OCI-LY7 (cell line): ENCODE data around the gene PAPLN. TPM values are rescaled to one million over a fixed set of nuclear protein-coding genes. Genes with fewer than 3 reads are reported as not detected.

Experiments used
- BruUV-seq: library from RNA; stranded (reverse); fragments of 400-500 nt; replicated peaks from 2 replicates; lab custom pipeline; 2021; lab: Mats Ljungman, UMichigan
- CTCF ChIA-PET: fragments of 300-600 bp; sonication (Branson Sonifier 250); formaldehyde crosslinking; loops from one replicate; lab custom pipeline; 2022; ENCODE audit warnings: antibody characterized with exemption; ENCODE audit not compliant: unreplicated experiment; lab: Charles Lee
- POLR2A ChIA-PET: fragments of 300-600 bp; sonication (Branson Sonifier 250); formaldehyde crosslinking; loops from one replicate; lab custom pipeline; 2022; ENCODE audit warnings: antibody characterized with exemption; lab: Charles Lee
- DNase-seq: peaks from one replicate; pipeline ENCODE4 v3.0.0-alpha.2; 2015; ENCODE audit warnings: low spot score
- H2AFZ ChIP-seq: fragments of 200-600 bp; sonication (generic), shearing (Covaris generic); 2 replicates; pipeline ENCODE4 v1.6.1; 2014; ENCODE audit warnings: mild to moderate bottlenecking, antibody characterized with exemption, low read length, moderate library complexity
- H3K27ac ChIP-seq: fragments of 200-600 bp; sonication (generic); 2 replicates; pipeline ENCODE4 v1.5.1; 2014; ENCODE audit warnings: mixed run types, low read depth, mild to moderate bottlenecking, moderate library complexity, low read length, inconsistent platforms; ENCODE audit not compliant: poor library complexity, severe bottlenecking
- H3K36me3 ChIP-seq: fragments of 200-600 bp; sonication (generic); 2 replicates; pipeline ENCODE4 v1.6.1; 2014; ENCODE audit warnings: mild to moderate bottlenecking, antibody characterized with exemption, low read length, moderate library complexity, mixed read lengths; ENCODE audit not compliant: insufficient read depth
- H3K4me1 ChIP-seq: fragments of 200-600 bp; sonication (generic); 2 replicates; pipeline ENCODE4 v1.5.1; 2014; ENCODE audit warnings: mild to moderate bottlenecking, low read length; ENCODE audit not compliant: insufficient read depth, poor library complexity, severe bottlenecking
- H3K4me2 ChIP-seq: fragments of 200-600 bp; sonication (generic); 2 replicates; pipeline ENCODE4 v1.6.1; 2014; ENCODE audit warnings: mild to moderate bottlenecking, low read length
- H3K4me3 ChIP-seq: fragments of 200-600 bp; sonication (generic); 2 replicates; pipeline ENCODE4 v1.5.1; 2014; ENCODE audit warnings: mild to moderate bottlenecking, low read depth, low read length; ENCODE audit not compliant: poor library complexity, severe bottlenecking
- H3K79me2 ChIP-seq: fragments of 200-600 bp; sonication (generic); 2 replicates; pipeline ENCODE4 v1.6.1; 2016; ENCODE audit warnings: low read depth, mild to moderate bottlenecking, low read length, moderate library complexity, mixed read lengths; ENCODE audit not compliant: insufficient read depth
- H3K9me2 ChIP-seq: fragments of 200-600 bp; sonication (generic); 2 replicates; pipeline ENCODE4 v1.6.1; 2016; ENCODE audit warnings: mild to moderate bottlenecking, low read length, mixed read lengths; ENCODE audit not compliant: insufficient read depth
- H3K9me3 ChIP-seq: fragments of 200-600 bp; sonication (generic); 2 replicates; pipeline ENCODE4 v1.6.1; 2014; ENCODE audit warnings: mild to moderate bottlenecking, mixed run types, low read length, mixed read lengths
- H4K20me1 ChIP-seq: fragments of 200-600 bp; sonication (generic); 2 replicates; pipeline ENCODE4 v1.6.1; 2014; ENCODE audit warnings: mild to moderate bottlenecking, antibody characterized with exemption, low read length, moderate library complexity, mixed read lengths; ENCODE audit not compliant: insufficient read depth
- EZH2phosphoT487 ChIP-seq: fragments of 200-600 bp; sonication (generic); IDR thresholded peaks from 2 replicates; pipeline ENCODE4 v1.6.1; 2018; ENCODE audit warnings: low read depth, borderline replicate concordance, mild to moderate bottlenecking, mixed run types, antibody characterized with exemption, low read length, moderate library complexity, mixed read lengths
- intact Hi-C: fragments of 100-400 bp; cut with micrococcal nuclease; formaldehyde crosslinking; loops from one replicate; pipeline ENCODE4 v1.10.0; 2022; ENCODE audit not compliant: unreplicated experiment
- total RNA-seq, 2 experiments: library from RNA; depleted of rRNA in 1 of 2; stranded (reverse); fragments of >200 nt in 1 of 2; shearing (Covaris generic) in 1 of 2; gene quantifications; 2 replicates each; pipeline ENCODE4 v1.2.3, GENCODE V29; 2014 to 2022
- TF ChIP-seq, protein P1 (sequence below): fragments of 200-600 bp; sonication (generic); conservative IDR thresholded peaks from 2 replicates; pipeline ENCODE4 v1.5.1; 2014; ENCODE audit warnings: mild to moderate bottlenecking, antibody characterized with exemption, low read length, moderate library complexity, mixed read lengths

Gene PAPLN
- total RNA-seq, 2 experiments from 2014 or later = 4.0 to 9.0 TPM

- BruUV-seq = no TSS peak
- H3K4me2 ChIP-seq = no peak overlapping the region; the same call in 1 of the 2 replicates
These were observed 6.4 kb downstream of the PAPLN start for GRCh38 chr14:73243748-73244147.

DNA sequence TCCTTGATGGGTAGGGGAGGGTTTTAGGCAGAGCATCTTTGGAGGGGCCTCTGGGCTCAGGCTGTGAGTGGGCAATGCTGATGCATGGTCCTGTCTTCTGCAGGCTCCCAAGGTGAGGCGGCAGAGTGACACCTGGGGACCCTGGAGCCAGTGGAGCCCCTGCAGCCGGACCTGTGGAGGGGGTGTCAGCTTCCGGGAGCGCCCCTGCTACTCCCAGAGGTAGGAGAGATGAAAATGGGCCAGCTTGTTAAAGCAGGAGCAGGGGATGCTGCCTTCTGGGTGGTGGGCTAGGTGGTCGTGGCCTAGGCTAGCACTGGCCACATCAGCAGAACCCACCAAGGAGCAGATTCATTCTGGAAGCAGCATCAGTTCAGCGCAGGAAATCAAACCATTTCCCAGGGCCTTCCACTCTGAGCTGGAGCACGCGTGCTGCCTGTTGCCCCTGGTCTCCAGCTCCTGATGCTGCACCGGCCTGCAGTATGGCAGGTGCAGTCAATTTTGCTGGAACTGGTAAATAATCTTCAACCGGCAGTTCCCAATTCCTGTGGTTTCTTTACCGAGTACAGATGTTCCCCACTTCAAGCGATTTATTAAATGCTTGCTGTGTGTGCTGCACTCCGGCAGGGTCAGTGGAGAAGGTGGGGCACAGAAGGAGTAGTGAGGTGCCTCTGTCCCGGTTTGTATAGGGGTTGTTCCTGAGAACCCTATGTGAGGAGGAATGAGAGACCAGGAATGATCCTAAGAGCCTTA lies 7.4 kb downstream of the PAPLN start:
- no peak overlapping the region for H2AFZ ChIP-seq
- ChIA-PET CTCF (no interaction called here), POLR2A (interaction anchor here (0.5 to 1.0 kb wide), 2 partner anchors 27 to 170 kb away, joined by 3 read pairs; no protein-coding TSS in a partner anchor)
- no peaks in the 10 kb centered on the region for H3K9me2 ChIP-seq
- intact Hi-C loops = no loop called here
- H3K4me2 ChIP-seq = 0 out of 2 replicates have a peak overlapping the region, but pooled peaks have one; percentile 80
- H3K9me3 ChIP-seq = no peaks in the 10 kb centered on the region
- no TSS peak for BruUV-seq
- TF ChIP-seq, protein P1, sequence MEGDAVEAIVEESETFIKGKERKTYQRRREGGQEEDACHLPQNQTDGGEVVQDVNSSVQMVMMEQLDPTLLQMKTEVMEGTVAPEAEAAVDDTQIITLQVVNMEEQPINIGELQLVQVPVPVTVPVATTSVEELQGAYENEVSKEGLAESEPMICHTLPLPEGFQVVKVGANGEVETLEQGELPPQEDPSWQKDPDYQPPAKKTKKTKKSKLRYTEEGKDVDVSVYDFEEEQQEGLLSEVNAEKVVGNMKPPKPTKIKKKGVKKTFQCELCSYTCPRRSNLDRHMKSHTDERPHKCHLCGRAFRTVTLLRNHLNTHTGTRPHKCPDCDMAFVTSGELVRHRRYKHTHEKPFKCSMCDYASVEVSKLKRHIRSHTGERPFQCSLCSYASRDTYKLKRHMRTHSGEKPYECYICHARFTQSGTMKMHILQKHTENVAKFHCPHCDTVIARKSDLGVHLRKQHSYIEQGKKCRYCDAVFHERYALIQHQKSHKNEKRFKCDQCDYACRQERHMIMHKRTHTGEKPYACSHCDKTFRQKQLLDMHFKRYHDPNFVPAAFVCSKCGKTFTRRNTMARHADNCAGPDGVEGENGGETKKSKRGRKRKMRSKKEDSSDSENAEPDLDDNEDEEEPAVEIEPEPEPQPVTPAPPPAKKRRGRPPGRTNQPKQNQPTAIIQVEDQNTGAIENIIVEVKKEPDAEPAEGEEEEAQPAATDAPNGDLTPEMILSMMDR = no peak
- TF ChIP-seq EZH2phosphoT487 = no peak
- peak overlapping the region; percentile 69 for H3K4me3 ChIP-seq
- no peaks in the 10 kb centered on the region for H3K36me3 ChIP-seq
- H3K79me2 ChIP-seq = no peaks in the 10 kb centered on the region
- DNase-seq = no peak
- no peaks in the 10 kb centered on the region for H4K20me1 ChIP-seq
- no peak overlapping the region for H3K27ac ChIP-seq
- H3K4me1 ChIP-seq = peaks cover 73% of the 10 kb centered on the region

More at GRCh38 chr14:73243748-73244147, 6.4 kb downstream of the PAPLN start:
- no peak for DNase-seq
- no peak overlapping the region for H3K4me3 ChIP-seq
- POLR2A ChIA-PET = no interaction called here
- H3K4me1 ChIP-seq = peaks cover 63% of the 10 kb centered on the region
- no peak overlapping the region for H3K27ac ChIP-seq
- intact Hi-C loops = no loop called here
- CTCF ChIA-PET = no interaction called here
- no peaks in the 10 kb centered on the region for H4K20me1 ChIP-seq
- no peaks in the 10 kb centered on the region for H3K36me3 ChIP-seq
- no peaks in the 10 kb centered on the region for H3K9me3 ChIP-seq
- H3K79me2 ChIP-seq = no peaks in the 10 kb centered on the region
- no peak overlapping the region for H2AFZ ChIP-seq
- no peaks in the 10 kb centered on the region for H3K9me2 ChIP-seq
- TF ChIP-seq EZH2phosphoT487 = no peak
- TF ChIP-seq, protein P1 = no peak
